Measurements from ENCODE around the gene EEF1G. TPM values are rescaled to one million over a fixed set of nuclear protein-coding genes. Genes with fewer than 3 reads are reported as not detected.

Gene EEF1G
- total and polyA plus RNA-seq, 9 donors, result 2,985 to 3,686 (median 3,409) TPM

GRCh38 chr11:62513626-62514025 is 60.1 kb downstream of the EEF1G start:
- no peak overlapping the region for H3K4me3 ChIP-seq (ENCODE audit: low read length)
- 100% methylated on average over 1 of the region's 10 CpGs for WGBS (ENCODE audit: insufficient coverage)
- peaks cover 33% of the 10 kb centered on the region for H3K36me3 ChIP-seq (ENCODE audit: control insufficient read depth, insufficient read depth, low read length)
- H3K27ac ChIP-seq (ENCODE audit: low read length), result no peak overlapping the region
- H3K9me3 ChIP-seq (replicated peaks; ENCODE audit: control insufficient read depth, low read depth, low read length), result no peaks in the 10 kb centered on the region
- peaks cover 5% of the 10 kb centered on the region for H3K4me1 ChIP-seq (ENCODE audit: control insufficient read depth, insufficient read depth, low read length)
- no peaks in the 10 kb centered on the region for H3K27me3 ChIP-seq (ENCODE audit: control insufficient read depth, insufficient read depth, low read length)
- no peak for DNase-seq

GRCh38 chr11:62512961-62513360 is 60.7 kb downstream of the EEF1G start:
- H3K4me1 ChIP-seq (ENCODE audit: control insufficient read depth, insufficient read depth, low read length), result peaks cover 12% of the 10 kb centered on the region
- no peak for DNase-seq
- H3K27me3 ChIP-seq (ENCODE audit: control insufficient read depth, insufficient read depth, low read length), result no peaks in the 10 kb centered on the region
- H3K27ac ChIP-seq (ENCODE audit: low read length), result no peak overlapping the region
- WGBS (ENCODE audit: insufficient coverage), result 70% methylated on average over 8 of the region's 8 CpGs
- H3K4me3 ChIP-seq (ENCODE audit: low read length), result no peak overlapping the region
- H3K9me3 ChIP-seq (replicated peaks; ENCODE audit: control insufficient read depth, low read depth, low read length), result no peaks in the 10 kb centered on the region
- H3K36me3 ChIP-seq (ENCODE audit: control insufficient read depth, insufficient read depth, low read length), result peaks cover 26% of the 10 kb centered on the region

Other genes starting within 250 kb of the EEF1G start
- 2.5 TPM for gene ASRGL1, start 236.4 kb downstream of the EEF1G start, total RNA-seq
- 1 to 10 TPM; 2.4 to 5.5 (median 3.6) TPM for gene ASRGL1, start 236.4 kb downstream of the EEF1G start, polyA plus RNA-seq (ENCODE audit: insufficient read depth in 1 of 8, insufficient read length in 8 of 8, low replicate concordance in 1 of 8)
- not detected for gene SCGB1A1, start 154.9 kb downstream of the EEF1G start, total RNA-seq
- 1 to 10 TPM in 1 of 8 donors, not detected in 7; 1.7 TPM for gene SCGB1A1, start 154.9 kb downstream of the EEF1G start, polyA plus RNA-seq (ENCODE audit: insufficient read depth in 1 of 8, insufficient read length in 8 of 8, low replicate concordance in 1 of 8)
- gene AHNAK, start 27.1 kb downstream of the EEF1G start, total RNA-seq, result 378 TPM
- gene AHNAK, start 27.1 kb downstream of the EEF1G start, polyA plus RNA-seq (ENCODE audit: insufficient read depth in 1 of 8, insufficient read length in 8 of 8, low replicate concordance in 1 of 8), result 100 to 1,000 TPM; 203 to 411 (median 313) TPM
- gene TUT1, start 17.6 kb upstream of the EEF1G start, total RNA-seq, result 7.8 TPM
- 10 to 100 TPM; 13.9 to 16.9 (median 14.7) TPM for gene TUT1, start 17.6 kb upstream of the EEF1G start, polyA plus RNA-seq (ENCODE audit: insufficient read depth in 1 of 8, insufficient read length in 8 of 8, low replicate concordance in 1 of 8)
- gene MTA2, start 28.0 kb upstream of the EEF1G start, total RNA-seq, result 43.3 TPM
- 10 to 100 TPM; 43.8 to 63.7 (median 48.2) TPM for gene MTA2, start 28.0 kb upstream of the EEF1G start, polyA plus RNA-seq (ENCODE audit: insufficient read depth in 1 of 8, insufficient read length in 8 of 8, low replicate concordance in 1 of 8)
- 10.7 TPM for gene EML3, start 38.9 kb upstream of the EEF1G start, total RNA-seq
- gene EML3, start 38.9 kb upstream of the EEF1G start, polyA plus RNA-seq (ENCODE audit: insufficient read depth in 1 of 8, insufficient read length in 8 of 8, low replicate concordance in 1 of 8), result 10 to 100 TPM; 16.8 to 27.7 (median 20.3) TPM
- gene ROM1, start 39.4 kb upstream of the EEF1G start, total RNA-seq, result 3.3 TPM
- 1 to 10 TPM; 1.5 to 4.0 (median 2.5) TPM for gene ROM1, start 39.4 kb upstream of the EEF1G start, polyA plus RNA-seq (ENCODE audit: insufficient read depth in 1 of 8, insufficient read length in 8 of 8, low replicate concordance in 1 of 8)
- 18.7 TPM for gene B3GAT3, start 48.1 kb upstream of the EEF1G start, total RNA-seq
- gene B3GAT3, start 48.1 kb upstream of the EEF1G start, polyA plus RNA-seq (ENCODE audit: insufficient read depth in 1 of 8, insufficient read length in 8 of 8, low replicate concordance in 1 of 8), result 10 to 100 TPM; 19.9 to 27.2 (median 22.9) TPM
- gene GANAB, start 72.7 kb upstream of the EEF1G start, total RNA-seq, result 92.8 TPM
- 100 to 1,000 TPM; 131 to 226 (median 179) TPM for gene GANAB, start 72.7 kb upstream of the EEF1G start, polyA plus RNA-seq (ENCODE audit: insufficient read depth in 1 of 8, insufficient read length in 8 of 8, low replicate concordance in 1 of 8)
- 7.1 TPM for gene INTS5, start 79.4 kb upstream of the EEF1G start, total RNA-seq
- gene INTS5, start 79.4 kb upstream of the EEF1G start, polyA plus RNA-seq (ENCODE audit: insufficient read depth in 1 of 8, insufficient read length in 8 of 8, low replicate concordance in 1 of 8), result 10 to 100 TPM in 7 of 8 donors, 1 to 10 TPM in 1; 9.4 to 13.8 (median 12.8) TPM
- 33.4 TPM for gene C11orf98, start 91.3 kb upstream of the EEF1G start, total RNA-seq
- 10 to 100 TPM; 34.9 to 40.9 (median 37.8) TPM for gene C11orf98, start 91.3 kb upstream of the EEF1G start, polyA plus RNA-seq (ENCODE audit: insufficient read depth in 1 of 8, insufficient read length in 8 of 8, low replicate concordance in 1 of 8)
- 7.6 TPM for gene CSKMT, start 91.4 kb upstream of the EEF1G start, total RNA-seq
- 1 to 10 TPM; 2.6 to 5.0 (median 3.8) TPM for gene CSKMT, start 91.4 kb upstream of the EEF1G start, polyA plus RNA-seq (ENCODE audit: insufficient read depth in 1 of 8, insufficient read length in 8 of 8, low replicate concordance in 1 of 8)
- 8.9 TPM for gene UQCC3, start 97.8 kb upstream of the EEF1G start, total RNA-seq
- gene UQCC3, start 97.8 kb upstream of the EEF1G start, polyA plus RNA-seq (ENCODE audit: insufficient read depth in 1 of 8, insufficient read length in 8 of 8, low replicate concordance in 1 of 8), result 1 to 10 TPM; 6.5 to 8.1 (median 7.9) TPM
- gene LBHD1, start 98.4 kb upstream of the EEF1G start, total RNA-seq, result 2.8 TPM
- gene LBHD1, start 98.4 kb upstream of the EEF1G start, polyA plus RNA-seq (ENCODE audit: insufficient read depth in 1 of 8, insufficient read length in 8 of 8, low replicate concordance in 1 of 8), result 1 to 10 TPM; 4.7 to 8.2 (median 6.2) TPM
- 81.6 TPM for gene UBXN1, start 105.2 kb upstream of the EEF1G start, total RNA-seq
- gene UBXN1, start 105.2 kb upstream of the EEF1G start, polyA plus RNA-seq (ENCODE audit: insufficient read depth in 1 of 8, insufficient read length in 8 of 8, low replicate concordance in 1 of 8), result 100 to 1,000 TPM; 155 to 170 (median 162) TPM
- gene LRRN4CL, start 115.6 kb upstream of the EEF1G start, total RNA-seq, result 31.6 TPM
- gene LRRN4CL, start 115.6 kb upstream of the EEF1G start, polyA plus RNA-seq (ENCODE audit: insufficient read depth in 1 of 8, insufficient read length in 8 of 8, low replicate concordance in 1 of 8), result 10 to 100 TPM; 13.7 to 21.2 (median 16.3) TPM
- gene BSCL2, start 133.5 kb upstream of the EEF1G start, total RNA-seq, result 26.5 TPM
- 10 to 100 TPM; 18.7 to 26.1 (median 21.5) TPM for gene BSCL2, start 133.5 kb upstream of the EEF1G start, polyA plus RNA-seq (ENCODE audit: insufficient read depth in 1 of 8, insufficient read length in 8 of 8, low replicate concordance in 1 of 8)
- not detected for gene GNG3, start 133.8 kb upstream of the EEF1G start, total RNA-seq
- 1 to 10 TPM in 1 of 8 donors, under 1 TPM in 7; 0.28 to 1.5 (median 0.48) TPM for gene GNG3, start 133.8 kb upstream of the EEF1G start, polyA plus RNA-seq (ENCODE audit: insufficient read depth in 1 of 8, insufficient read length in 8 of 8, low replicate concordance in 1 of 8)
- 8.6 TPM for gene HNRNPUL2, start 153.6 kb upstream of the EEF1G start, total RNA-seq
- gene HNRNPUL2, start 153.6 kb upstream of the EEF1G start, polyA plus RNA-seq (ENCODE audit: insufficient read depth in 1 of 8, insufficient read length in 8 of 8, low replicate concordance in 1 of 8), result 10 to 100 TPM; 41.0 to 67.5 (median 49.4) TPM
- gene TTC9C, start 154.6 kb upstream of the EEF1G start, total RNA-seq, result 29.5 TPM
- 10 to 100 TPM; 27.1 to 35.4 (median 29.3) TPM for gene TTC9C, start 154.6 kb upstream of the EEF1G start, polyA plus RNA-seq (ENCODE audit: insufficient read depth in 1 of 8, insufficient read length in 8 of 8, low replicate concordance in 1 of 8)
- gene ZBTB3, start 180.3 kb upstream of the EEF1G start, total RNA-seq, result 8.0 TPM
- gene ZBTB3, start 180.3 kb upstream of the EEF1G start, polyA plus RNA-seq (ENCODE audit: insufficient read depth in 1 of 8, insufficient read length in 8 of 8, low replicate concordance in 1 of 8), result 1 to 10 TPM; 3.4 to 5.6 (median 4.1) TPM
- 115 TPM for gene POLR2G, start 187.7 kb upstream of the EEF1G start, total RNA-seq
- gene POLR2G, start 187.7 kb upstream of the EEF1G start, polyA plus RNA-seq (ENCODE audit: insufficient read depth in 1 of 8, insufficient read length in 8 of 8, low replicate concordance in 1 of 8), result 100 to 1,000 TPM in 2 of 8 donors, 10 to 100 TPM in 6; 83.0 to 115 (median 91.1) TPM
- 17.6 TPM for gene TAF6L, start 197.5 kb upstream of the EEF1G start, total RNA-seq
- 10 to 100 TPM; 12.7 to 21.5 (median 17.0) TPM for gene TAF6L, start 197.5 kb upstream of the EEF1G start, polyA plus RNA-seq (ENCODE audit: insufficient read depth in 1 of 8, insufficient read length in 8 of 8, low replicate concordance in 1 of 8)
- gene TMEM179B, start 213.5 kb upstream of the EEF1G start, total RNA-seq, result 22.1 TPM
- 10 to 100 TPM; 24.4 to 33.8 (median 29.8) TPM for gene TMEM179B, start 213.5 kb upstream of the EEF1G start, polyA plus RNA-seq (ENCODE audit: insufficient read depth in 1 of 8, insufficient read length in 8 of 8, low replicate concordance in 1 of 8)
- gene TMEM223, start 218.1 kb upstream of the EEF1G start, total RNA-seq, result 17.2 TPM
- 10 to 100 TPM; 15.3 to 19.0 (median 16.3) TPM for gene TMEM223, start 218.1 kb upstream of the EEF1G start, polyA plus RNA-seq (ENCODE audit: insufficient read depth in 1 of 8, insufficient read length in 8 of 8, low replicate concordance in 1 of 8)
- 24.3 TPM for gene NXF1, start 231.5 kb upstream of the EEF1G start, total RNA-seq
- gene NXF1, start 231.5 kb upstream of the EEF1G start, polyA plus RNA-seq (ENCODE audit: insufficient read depth in 1 of 8, insufficient read length in 8 of 8, low replicate concordance in 1 of 8), result 10 to 100 TPM; 60.5 to 73.1 (median 66.9) TPM

Measured in muscle of leg (tissue), 11 donors.